ENCODE data around the gene PLEKHM3. TPM values are rescaled to one million over a fixed set of nuclear protein-coding genes. Genes with fewer than 3 reads are reported as not detected.

Gene PLEKHM3
- polyA plus RNA-seq, 1 donor (not counting 4 experiments of a cell fraction or from before 2014, with no cell fraction given), result 2.9 TPM

DNA sequence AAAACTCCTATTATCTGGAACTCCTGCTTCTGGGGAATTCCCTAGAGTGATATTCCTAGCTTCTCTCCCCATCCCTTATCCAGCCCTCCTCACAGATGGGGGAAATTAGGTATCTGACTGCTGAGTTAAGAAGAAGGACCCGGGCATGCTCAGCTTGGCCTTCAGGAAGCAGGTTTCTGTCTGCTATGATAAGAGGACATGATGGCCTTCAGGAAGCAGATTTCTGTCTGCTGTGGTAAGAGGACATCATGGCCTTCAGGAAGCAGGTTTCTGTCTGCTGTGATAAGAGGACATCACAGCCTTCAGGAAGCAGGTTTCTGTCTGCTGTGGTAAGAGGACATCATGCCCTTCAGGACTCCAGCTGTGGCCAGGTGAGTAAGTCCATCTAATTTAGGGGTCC lies 65.2 kb downstream of the PLEKHM3 start:
- Histone ChIP-seq H3K9me1 (ENCODE audit: control insufficient read depth, extremely low read depth, insufficient read depth, low read length) (no peaks in the 10 kb centered on the region), H3K4me2 (ENCODE audit: control insufficient read depth, extremely low read depth, insufficient read depth, low read depth, low read length) (no peak overlapping the region), H3K27me3 (ENCODE audit: control insufficient read depth, extremely low read depth, insufficient read depth, low read length) (no peaks in the 10 kb centered on the region), H3K4me3 (ENCODE audit: control insufficient read depth in 2 of 3, extremely low read depth in 1 of 3, insufficient read depth in 2 of 3, low read depth in 1 of 3, low read length in 3 of 3) (no peak overlapping the region), H4K20me1 (ENCODE audit: control insufficient read depth, extremely low read depth, insufficient read depth, low read length) (no peaks in the 10 kb centered on the region), H3K9me3 (ENCODE audit: control insufficient read depth, low read depth, low read length) (no peaks in the 10 kb centered on the region), H3K27ac (ENCODE audit: control insufficient read depth, insufficient read depth, low read length) (no peak overlapping the region), H3K4me1 (ENCODE audit: control insufficient read depth, extremely low read depth, insufficient read depth, low read length) (no peaks in the 10 kb centered on the region), H3K36me3 (ENCODE audit: control insufficient read depth in 2 of 2, extremely low read depth in 1 of 2, insufficient read depth in 2 of 2, low read length in 2 of 2) (peaks cover 0 to 2% of the 10 kb centered on the region in 2 experiments), H3K79me2 (ENCODE audit: control insufficient read depth, insufficient read depth, low read length) (no peaks in the 10 kb centered on the region), H2AFZ (ENCODE audit: control insufficient read depth, low read length) (no peak overlapping the region), H3K9ac (ENCODE audit: control insufficient read depth, extremely low read depth, insufficient read depth, low read length) (no peak overlapping the region)
- FAIRE-seq, result no peak
- no peak for TF ChIP-seq EZH2 (IDR thresholded peaks at IDR 0.05; ENCODE audit: low read length)
- TF ChIP-seq, protein P1, sequence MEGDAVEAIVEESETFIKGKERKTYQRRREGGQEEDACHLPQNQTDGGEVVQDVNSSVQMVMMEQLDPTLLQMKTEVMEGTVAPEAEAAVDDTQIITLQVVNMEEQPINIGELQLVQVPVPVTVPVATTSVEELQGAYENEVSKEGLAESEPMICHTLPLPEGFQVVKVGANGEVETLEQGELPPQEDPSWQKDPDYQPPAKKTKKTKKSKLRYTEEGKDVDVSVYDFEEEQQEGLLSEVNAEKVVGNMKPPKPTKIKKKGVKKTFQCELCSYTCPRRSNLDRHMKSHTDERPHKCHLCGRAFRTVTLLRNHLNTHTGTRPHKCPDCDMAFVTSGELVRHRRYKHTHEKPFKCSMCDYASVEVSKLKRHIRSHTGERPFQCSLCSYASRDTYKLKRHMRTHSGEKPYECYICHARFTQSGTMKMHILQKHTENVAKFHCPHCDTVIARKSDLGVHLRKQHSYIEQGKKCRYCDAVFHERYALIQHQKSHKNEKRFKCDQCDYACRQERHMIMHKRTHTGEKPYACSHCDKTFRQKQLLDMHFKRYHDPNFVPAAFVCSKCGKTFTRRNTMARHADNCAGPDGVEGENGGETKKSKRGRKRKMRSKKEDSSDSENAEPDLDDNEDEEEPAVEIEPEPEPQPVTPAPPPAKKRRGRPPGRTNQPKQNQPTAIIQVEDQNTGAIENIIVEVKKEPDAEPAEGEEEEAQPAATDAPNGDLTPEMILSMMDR (optimal IDR thresholded peaks at IDR 0.05 in 1 of 3, IDR thresholded peaks at IDR 0.05 in 1 of 3, conservative IDR thresholded peaks at IDR 0.05 in 1 of 3; ENCODE audit: extremely low read depth in 1 of 3, insufficient read depth in 2 of 3, low read length in 3 of 3), result no peak
- dilution Hi-C loops (cut with MboI; ENCODE audit: extremely low pct_ligation_motif_present, low sequenced_read_pairs), result no loop called here
- DNase-seq (ENCODE audit: low read depth, low spot score), result no peak

DNA sequence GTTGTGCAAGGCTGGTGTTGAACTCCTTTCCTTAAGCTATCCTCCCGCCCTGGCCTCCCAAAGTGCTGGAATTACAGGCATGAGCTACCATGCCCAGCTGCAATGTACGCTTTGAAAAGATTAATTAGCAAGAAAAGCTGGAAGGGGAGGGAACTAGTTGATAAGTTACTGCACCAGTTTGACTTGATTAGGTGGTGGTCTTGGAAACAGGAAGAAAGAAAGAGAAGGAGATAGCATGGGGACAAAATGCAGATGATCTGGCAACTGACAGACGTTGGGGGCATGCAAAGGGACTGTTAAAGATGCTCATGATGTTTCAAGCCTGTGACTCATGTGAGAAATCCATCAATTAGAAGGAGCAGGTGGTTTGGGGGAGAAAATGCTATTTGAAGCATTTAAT lies 68.6 kb downstream of the PLEKHM3 start:
- Histone ChIP-seq H3K4me1 (ENCODE audit: control insufficient read depth, extremely low read depth, insufficient read depth, low read length) (no peaks in the 10 kb centered on the region), H3K36me3 (ENCODE audit: control insufficient read depth in 2 of 2, extremely low read depth in 1 of 2, insufficient read depth in 2 of 2, low read length in 2 of 2) (no peaks in the 10 kb centered on the region), H3K9ac (ENCODE audit: control insufficient read depth, extremely low read depth, insufficient read depth, low read length) (no peak overlapping the region), H3K27me3 (ENCODE audit: control insufficient read depth, extremely low read depth, insufficient read depth, low read length) (no peaks in the 10 kb centered on the region), H2AFZ (ENCODE audit: control insufficient read depth, low read length) (no peak overlapping the region), H3K79me2 (ENCODE audit: control insufficient read depth, insufficient read depth, low read length) (no peaks in the 10 kb centered on the region), H3K4me3 (ENCODE audit: control insufficient read depth in 2 of 3, extremely low read depth in 1 of 3, insufficient read depth in 2 of 3, low read depth in 1 of 3, low read length in 3 of 3) (no peak overlapping the region), H3K4me2 (ENCODE audit: control insufficient read depth, extremely low read depth, insufficient read depth, low read depth, low read length) (no peak overlapping the region), H3K9me1 (ENCODE audit: control insufficient read depth, extremely low read depth, insufficient read depth, low read length) (no peaks in the 10 kb centered on the region), H3K9me3 (ENCODE audit: control insufficient read depth, low read depth, low read length) (no peaks in the 10 kb centered on the region), H4K20me1 (ENCODE audit: control insufficient read depth, extremely low read depth, insufficient read depth, low read length) (no peaks in the 10 kb centered on the region), H3K27ac (ENCODE audit: control insufficient read depth, insufficient read depth, low read length) (no peak overlapping the region)
- TF ChIP-seq, protein P1 (optimal IDR thresholded peaks at IDR 0.05 in 1 of 3, IDR thresholded peaks at IDR 0.05 in 1 of 3, conservative IDR thresholded peaks at IDR 0.05 in 1 of 3; ENCODE audit: extremely low read depth in 1 of 3, insufficient read depth in 2 of 3, low read length in 3 of 3), result no peak
- no peak for TF ChIP-seq EZH2 (IDR thresholded peaks at IDR 0.05; ENCODE audit: low read length)
- FAIRE-seq (no peak), DNase-seq (ENCODE audit: low read depth, low spot score) (no peak)
- dilution Hi-C loops (cut with MboI; ENCODE audit: extremely low pct_ligation_motif_present, low sequenced_read_pairs), result no loop called here

Measured in keratinocyte (primary cell).